ENCODE results near the gene PANX2.

- TF ChIP-seq, protein P1, sequence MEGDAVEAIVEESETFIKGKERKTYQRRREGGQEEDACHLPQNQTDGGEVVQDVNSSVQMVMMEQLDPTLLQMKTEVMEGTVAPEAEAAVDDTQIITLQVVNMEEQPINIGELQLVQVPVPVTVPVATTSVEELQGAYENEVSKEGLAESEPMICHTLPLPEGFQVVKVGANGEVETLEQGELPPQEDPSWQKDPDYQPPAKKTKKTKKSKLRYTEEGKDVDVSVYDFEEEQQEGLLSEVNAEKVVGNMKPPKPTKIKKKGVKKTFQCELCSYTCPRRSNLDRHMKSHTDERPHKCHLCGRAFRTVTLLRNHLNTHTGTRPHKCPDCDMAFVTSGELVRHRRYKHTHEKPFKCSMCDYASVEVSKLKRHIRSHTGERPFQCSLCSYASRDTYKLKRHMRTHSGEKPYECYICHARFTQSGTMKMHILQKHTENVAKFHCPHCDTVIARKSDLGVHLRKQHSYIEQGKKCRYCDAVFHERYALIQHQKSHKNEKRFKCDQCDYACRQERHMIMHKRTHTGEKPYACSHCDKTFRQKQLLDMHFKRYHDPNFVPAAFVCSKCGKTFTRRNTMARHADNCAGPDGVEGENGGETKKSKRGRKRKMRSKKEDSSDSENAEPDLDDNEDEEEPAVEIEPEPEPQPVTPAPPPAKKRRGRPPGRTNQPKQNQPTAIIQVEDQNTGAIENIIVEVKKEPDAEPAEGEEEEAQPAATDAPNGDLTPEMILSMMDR (conservative IDR thresholded peaks at IDR 0.05) = no peak
- TF ChIP-seq ZFX (IDR thresholded peaks at IDR 0.05) = no peak
Observed at GRCh38 chr22:50216684-50217520, 46.4 kb downstream of the PANX2 start.

Measured in C4-2B (cell line).